ENCODE measurements around the gene KCNMA1.

DNA sequence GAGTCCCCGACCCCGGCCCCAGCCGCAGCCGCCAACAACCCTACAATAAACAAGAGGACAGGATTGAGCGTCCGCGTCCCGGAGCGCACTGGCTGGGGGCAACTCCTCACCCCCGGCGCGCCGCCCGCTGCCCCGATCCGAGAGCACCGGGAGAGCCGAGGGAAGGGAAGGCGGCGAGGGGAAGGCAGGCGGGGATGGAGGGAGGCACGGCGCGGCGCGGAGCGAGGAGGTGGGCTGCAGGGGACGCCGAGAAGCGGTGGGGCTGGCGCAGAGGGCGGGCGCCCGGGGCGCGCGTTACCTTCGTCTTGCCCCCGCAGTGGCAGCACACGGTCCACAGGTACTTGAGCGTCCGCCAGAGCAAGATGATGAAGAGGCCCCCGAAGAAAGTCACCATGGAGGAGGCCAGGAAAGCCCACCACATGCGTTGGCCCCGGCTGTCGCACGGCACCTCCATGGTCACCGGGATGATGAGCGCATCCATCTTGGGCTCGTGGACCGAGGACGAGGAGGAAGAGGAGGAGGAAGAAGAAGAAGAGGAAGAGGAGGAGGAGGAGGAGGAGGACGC, 559 bp downstream of the KCNMA1 start:
- TF ChIP-seq, protein P1, sequence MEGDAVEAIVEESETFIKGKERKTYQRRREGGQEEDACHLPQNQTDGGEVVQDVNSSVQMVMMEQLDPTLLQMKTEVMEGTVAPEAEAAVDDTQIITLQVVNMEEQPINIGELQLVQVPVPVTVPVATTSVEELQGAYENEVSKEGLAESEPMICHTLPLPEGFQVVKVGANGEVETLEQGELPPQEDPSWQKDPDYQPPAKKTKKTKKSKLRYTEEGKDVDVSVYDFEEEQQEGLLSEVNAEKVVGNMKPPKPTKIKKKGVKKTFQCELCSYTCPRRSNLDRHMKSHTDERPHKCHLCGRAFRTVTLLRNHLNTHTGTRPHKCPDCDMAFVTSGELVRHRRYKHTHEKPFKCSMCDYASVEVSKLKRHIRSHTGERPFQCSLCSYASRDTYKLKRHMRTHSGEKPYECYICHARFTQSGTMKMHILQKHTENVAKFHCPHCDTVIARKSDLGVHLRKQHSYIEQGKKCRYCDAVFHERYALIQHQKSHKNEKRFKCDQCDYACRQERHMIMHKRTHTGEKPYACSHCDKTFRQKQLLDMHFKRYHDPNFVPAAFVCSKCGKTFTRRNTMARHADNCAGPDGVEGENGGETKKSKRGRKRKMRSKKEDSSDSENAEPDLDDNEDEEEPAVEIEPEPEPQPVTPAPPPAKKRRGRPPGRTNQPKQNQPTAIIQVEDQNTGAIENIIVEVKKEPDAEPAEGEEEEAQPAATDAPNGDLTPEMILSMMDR (IDR thresholded peaks at IDR 0.05): no peak
- TF ChIP-seq POLR2A (IDR thresholded peaks at IDR 0.05): no peak
